Fibroblast of mammary gland (primary cell): ENCODE measurements around the gene FAM131C.

Experiments
- DNase-seq: peaks from one replicate; pipeline ENCODE4 v3.0.0-alpha.2; 2010; ENCODE audit warnings: low read depth
- H3K4me3 ChIP-seq: 2 replicates; pipeline ENCODE4 v1.5.1; 2011; ENCODE audit warnings: low read depth, mild to moderate bottlenecking, low read length, moderate library complexity; ENCODE audit not compliant: control insufficient read depth
- CTCF ChIP-seq: conservative IDR thresholded peaks from 2 replicates; pipeline ENCODE4 v1.5.1; 2011; ENCODE audit warnings: low read depth, low read length, inconsistent platforms; ENCODE audit not compliant: control insufficient read depth, insufficient read depth

FAM131C gene

DNA sequence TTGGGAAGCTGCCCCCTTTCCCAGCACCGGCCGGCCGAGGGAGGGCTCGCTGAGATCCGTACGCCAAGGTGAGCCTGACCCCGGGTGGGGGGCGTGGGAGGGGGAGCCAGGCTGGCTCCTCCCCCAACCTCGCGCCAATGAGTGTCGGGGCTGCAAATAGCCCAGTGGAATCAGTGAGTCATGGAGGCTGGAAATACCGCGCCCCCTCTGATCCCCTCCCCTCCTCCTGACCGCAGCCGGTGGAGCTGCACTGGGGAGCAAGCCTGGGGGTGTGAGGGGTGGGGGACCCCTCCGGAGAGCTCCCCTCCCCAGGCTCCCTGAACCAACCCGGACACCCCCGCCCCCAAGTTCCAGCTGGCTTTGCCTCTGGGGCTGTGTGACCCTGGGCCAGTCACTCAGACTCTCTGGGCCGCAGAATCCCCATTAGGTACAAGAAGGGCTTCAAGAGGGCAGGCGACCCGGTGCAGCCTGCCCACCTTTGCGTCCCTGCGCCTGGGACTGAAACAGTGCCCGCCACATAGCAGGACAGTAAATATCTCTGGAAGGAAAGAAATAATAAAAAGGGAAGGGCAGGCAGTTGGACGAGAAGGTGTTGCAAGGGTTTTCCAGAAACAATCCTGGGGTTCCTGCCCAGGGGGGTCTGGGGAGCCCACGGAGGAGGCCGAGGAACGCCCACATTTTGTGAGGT, 60.1 kb downstream of the FAM131C start:
- H3K4me3 ChIP-seq: peak overlapping the region; percentile 17
- no peak for TF ChIP-seq CTCF
- DNase-seq: peak; percentile 49

DNA sequence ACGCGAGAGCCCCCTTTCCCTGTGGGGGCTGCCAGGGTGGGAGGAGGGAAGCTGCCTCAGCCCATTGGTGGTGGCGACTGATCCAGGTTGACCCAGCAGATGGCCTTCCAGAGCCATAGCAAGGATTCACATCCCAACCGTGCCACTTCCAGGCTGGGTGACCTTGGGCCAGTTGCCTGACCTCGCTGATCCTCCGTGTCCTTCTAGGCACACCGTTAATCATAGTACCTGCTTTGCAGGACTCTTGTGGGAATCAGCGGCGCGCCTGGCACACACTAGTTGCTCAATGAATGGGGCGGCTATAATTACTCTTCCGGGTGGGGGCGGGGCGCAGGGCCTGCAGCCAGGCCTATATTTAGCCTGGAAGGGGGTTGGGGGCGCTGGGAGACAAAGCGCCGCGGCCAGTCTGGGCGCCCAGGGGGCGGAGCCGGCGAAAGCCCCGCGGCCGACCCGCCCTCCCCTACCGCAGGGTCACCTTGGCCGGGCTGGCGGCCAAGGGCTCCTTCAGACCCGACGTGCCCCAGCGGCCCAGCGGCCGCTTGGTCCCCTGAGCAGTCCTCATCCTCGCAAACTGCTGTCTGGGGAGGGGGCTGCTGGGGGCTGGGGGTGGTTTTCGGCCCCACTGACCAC, 60.7 kb downstream of the FAM131C start:
- no peak for DNase-seq
- H3K4me3 ChIP-seq: peak overlapping the region; percentile 17
- TF ChIP-seq CTCF: no peak

DNA sequence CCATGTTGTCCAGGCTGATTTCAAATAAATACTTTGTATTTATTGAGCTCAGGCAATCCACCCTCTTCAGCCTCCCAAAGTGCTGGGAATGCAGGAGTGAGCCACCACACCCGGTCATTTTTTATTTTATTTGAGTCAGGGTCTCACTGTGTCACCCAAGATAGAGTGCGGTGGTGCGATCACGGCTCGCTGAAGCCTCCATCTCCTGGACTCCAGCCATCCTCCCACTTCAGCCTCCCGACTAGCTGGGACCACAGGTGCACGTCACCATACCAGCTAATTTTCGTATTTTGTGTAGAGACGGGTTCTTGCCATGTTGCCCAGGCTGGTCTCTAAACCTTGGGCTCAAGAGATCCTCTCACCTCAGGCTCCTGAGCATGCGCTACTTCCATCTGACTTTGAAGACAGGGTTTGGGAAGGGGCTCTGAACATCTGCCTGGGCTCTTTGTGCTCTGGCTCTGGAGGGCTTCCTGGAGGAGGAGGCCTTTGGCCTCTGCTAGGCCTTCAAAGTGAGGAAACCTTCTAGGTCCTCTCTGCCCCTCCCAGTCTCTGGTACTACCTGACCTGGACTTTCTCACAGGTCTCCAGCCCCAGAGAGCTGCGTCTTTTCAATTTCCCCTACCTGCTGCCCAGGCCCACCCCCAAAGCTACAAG, 61.4 kb downstream of the FAM131C start:
- DNase-seq: no peak
- no peak for TF ChIP-seq CTCF
- no peak overlapping the region for H3K4me3 ChIP-seq

- no peak for TF ChIP-seq CTCF
- no peak overlapping the region for H3K4me3 ChIP-seq
- no peak for DNase-seq
These were observed 62.6 kb downstream of the FAM131C start for GRCh38 chr1:16010837-16011236.

GRCh38 chr1:16009678-16010077, 63.8 kb downstream of the FAM131C start:
- no peak overlapping the region for H3K4me3 ChIP-seq
- TF ChIP-seq CTCF: no peak
- no peak for DNase-seq

GRCh38 chr1:16009030-16009460, 64.4 kb downstream of the FAM131C start:
- peak; percentile 97 for TF ChIP-seq CTCF
- H3K4me3 ChIP-seq: no peak overlapping the region

More at GRCh38 chr1:16009030-16009460, 64.4 kb downstream of the FAM131C start:
- DNase-seq: peak; percentile 66
